Neural progenitor cell (in vitro differentiated cells): ENCODE measurements around the gene SSTR4. TPM values are rescaled to one million over a fixed set of nuclear protein-coding genes. Genes with fewer than 3 reads are reported as not detected.
A peak's percentile ranks its signal among the peaks of the same experiment; 100 is the strongest.
"Not testable (repeated sequence)": the region's sequence is repeated elsewhere in the genome, so short reads cannot be mapped to it uniquely, and the experiment has no call there.

ENCODE experiments used
- DNase-seq: peaks from one replicate; pipeline ENCODE4 v3.0.0-alpha.2; 2016; ENCODE audit warnings: low spot score
- H2AFZ ChIP-seq: fragments of 200-600 bp; sonication (generic); replicated peaks from 2 replicates; pipeline ENCODE4 v1.6.1; 2016; ENCODE audit warnings: antibody characterized with exemption
- H3F3A ChIP-seq: fragments of 200-600 bp; sonication (generic); 2 replicates; pipeline ENCODE4 v1.6.1; 2016; ENCODE audit warnings: antibody characterized with exemption, low read depth
- H3K27ac ChIP-seq: fragments of 200-600 bp; sonication (generic); 2 replicates; pipeline ENCODE4 v1.5.1; 2016; ENCODE audit warnings: mild to moderate bottlenecking
- H3K27me3 ChIP-seq: fragments of 200-600 bp; sonication (generic); 2 replicates; pipeline ENCODE4 v1.6.1; 2016; ENCODE audit warnings: mild to moderate bottlenecking, moderate library complexity
- H3K36me3 ChIP-seq: fragments of 200-600 bp; sonication (generic); 2 replicates; pipeline ENCODE4 v1.5.1; 2016
- H3K4me1 ChIP-seq: fragments of 200-600 bp; sonication (generic); 2 replicates; pipeline ENCODE4 v1.6.1; 2016; ENCODE audit warnings: mixed run types
- H3K4me2 ChIP-seq: fragments of 200-600 bp; sonication (generic); 2 replicates; pipeline ENCODE4 v1.6.1; 2016
- H3K4me3 ChIP-seq: fragments of 200-600 bp; sonication (generic); 2 replicates; pipeline ENCODE4 v1.5.1; 2016
- H3K79me2 ChIP-seq: fragments of 200-600 bp; sonication (generic); 2 replicates; pipeline ENCODE4 v1.6.1; 2016; ENCODE audit warnings: low read depth
- H3K9ac ChIP-seq: fragments of 200-600 bp; sonication (generic); 2 replicates; pipeline ENCODE4 v1.6.1; 2016
- H3K9me3 ChIP-seq: fragments of 200-600 bp; sonication (generic); 2 replicates; pipeline ENCODE4 v1.5.1; 2016; ENCODE audit warnings: low read depth
- H4K20me1 ChIP-seq: fragments of 200-600 bp; sonication (generic); 2 replicates; pipeline ENCODE4 v1.6.1; 2016; ENCODE audit warnings: low read depth
- H3K27ac Mint-ChIP-seq: 3 replicates; pipeline ENCODE4 v1.8.0; 2021; ENCODE audit warnings: mixed read lengths
- H3K27me3 Mint-ChIP-seq: 2 replicates; pipeline ENCODE4 v1.8.0; 2022; ENCODE audit warnings: low read depth, mild to moderate bottlenecking, inconsistent platforms, moderate library complexity, mixed read lengths; ENCODE audit not compliant: insufficient read depth
- H3K36me3 Mint-ChIP-seq: 3 replicates; pipeline ENCODE4 v1.8.0; 2021; ENCODE audit warnings: mixed read lengths
- H3K4me1 Mint-ChIP-seq: 3 replicates; pipeline ENCODE4 v1.8.0; 2021; ENCODE audit warnings: mixed read lengths
- H3K4me3 Mint-ChIP-seq: 3 replicates; pipeline ENCODE4 v1.8.0; 2021; ENCODE audit warnings: mild to moderate bottlenecking, moderate library complexity, mixed read lengths
- H3K9me3 Mint-ChIP-seq: 3 replicates; pipeline ENCODE4 v1.8.0; 2020; ENCODE audit warnings: mixed read lengths
- CTCF ChIP-seq: fragments of 200-600 bp; sonication (generic); IDR thresholded peaks from 2 replicates; pipeline ENCODE4 v1.5.1; 2017; ENCODE audit warnings: antibody characterized with exemption, mild to moderate bottlenecking
- EZH2 ChIP-seq: fragments of 200-600 bp; sonication (generic); IDR thresholded peaks from 2 replicates; pipeline ENCODE4 v1.6.1; 2017; ENCODE audit warnings: antibody characterized with exemption, mild to moderate bottlenecking, moderate library complexity
- EZH2phosphoT487 ChIP-seq: fragments of 200-600 bp; sonication (generic); IDR thresholded peaks from 2 replicates; pipeline ENCODE4 v1.6.1; 2017; ENCODE audit warnings: antibody characterized with exemption
- total RNA-seq: library from RNA; depleted of rRNA; stranded (reverse); fragments of >200 nt; gene quantifications from 2 replicates; pipeline ENCODE4 v1.2.3, GENCODE V29; 2015; ENCODE audit warnings: low replicate concordance

The SSTR4 gene
- not detected in 2 replicates for total RNA-seq

- Mint-ChIP-seq H3K4me3 (no peak within 1 kb of the TSS), H3K4me1 (no peaks in the 10 kb centered on the region), H3K9me3 (peaks cover 3% of the 10 kb centered on the region), H3K27me3 (peaks cover 40% of the 10 kb centered on the region), H3K36me3 (peaks cover 2% of the 10 kb centered on the region), H3K27ac (no peak within 1 kb of the TSS)
- Histone ChIP-seq H3K79me2 (no peaks in the 10 kb centered on the region), H3K9me3 (no peaks in the 10 kb centered on the region), H2AFZ (peak within 1 kb of the TSS; percentile 87), H3K4me3 (peak within 1 kb of the TSS; percentile 51), H3K9ac (no peak within 1 kb of the TSS), H4K20me1 (no peaks in the 10 kb centered on the region), H3F3A (no peaks in the 10 kb centered on the region), H3K36me3 (no peaks in the 10 kb centered on the region), H3K27me3 (peaks cover 84% of the 10 kb centered on the region), H3K27ac (no peak within 1 kb of the TSS), H3K4me1 (no peaks in the 10 kb centered on the region), H3K4me2 (peak within 1 kb of the TSS; percentile 93)
- peak; percentile 62 for DNase-seq
- no peak for TF ChIP-seq CTCF
- TF ChIP-seq EZH2, result peak; percentile 71
- TF ChIP-seq EZH2phosphoT487, result peak; percentile 69
Measured at GRCh38 chr20:23034721-23035671, at the start of gene SSTR4. Gene SSTR4, plus strand, starts transcription at chr20:23035312. Its CDS starts 172 bp downstream, at chr20:23035484.

GRCh38 chr20:22986601-22987000, 48.5 kb upstream of the SSTR4 start:
- Histone ChIP-seq H3K36me3 (no peaks in the 10 kb centered on the region), H3F3A (no peaks in the 10 kb centered on the region), H3K79me2 (no peaks in the 10 kb centered on the region), H3K4me2 (no peak overlapping the region), H4K20me1 (no peaks in the 10 kb centered on the region), H2AFZ (no peak overlapping the region), H3K4me3 (no peak overlapping the region), H3K9ac (no peak overlapping the region), H3K27me3 (no peaks in the 10 kb centered on the region), H3K27ac (no peak overlapping the region), H3K4me1 (no peaks in the 10 kb centered on the region), H3K9me3 (no peaks in the 10 kb centered on the region)
- Mint-ChIP-seq H3K36me3 (no peaks in the 10 kb centered on the region), H3K27ac (no peak overlapping the region), H3K27me3 (peaks cover 4% of the 10 kb centered on the region), H3K9me3 (peaks cover 3% of the 10 kb centered on the region), H3K4me3 (no peak overlapping the region), H3K4me1 (no peaks in the 10 kb centered on the region)
- DNase-seq, result no peak
- TF ChIP-seq CTCF (no peak), EZH2 (no peak), EZH2phosphoT487 (no peak)

- not testable (repeated sequence) for H3K36me3 Mint-ChIP-seq, H3K4me2 ChIP-seq, H3K9ac ChIP-seq, H3K27me3 ChIP-seq, H3K4me1 Mint-ChIP-seq, H3K36me3 ChIP-seq, H3K27ac ChIP-seq, H3K4me3 Mint-ChIP-seq, H3K27me3 Mint-ChIP-seq, H3F3A ChIP-seq, H3K79me2 ChIP-seq, H2AFZ ChIP-seq, H3K9me3 ChIP-seq, H3K4me1 ChIP-seq, H4K20me1 ChIP-seq, H3K27ac Mint-ChIP-seq, DNase-seq, H3K4me3 ChIP-seq
- peaks cover 10% of the 10 kb centered on the region for H3K9me3 Mint-ChIP-seq
Measured at GRCh38 chr20:22991424-22991823, 43.7 kb upstream of the SSTR4 start.

- peaks cover 5% of the 10 kb centered on the region for H3K27me3 Mint-ChIP-seq
- Histone ChIP-seq H3K27ac (no peak overlapping the region), H3K9me3 (no peaks in the 10 kb centered on the region), H3K4me3 (no peak overlapping the region), H3K4me1 (no peaks in the 10 kb centered on the region), H3K79me2 (no peaks in the 10 kb centered on the region), H2AFZ (no peak overlapping the region), H3K4me2 (no peak overlapping the region), H3F3A (no peaks in the 10 kb centered on the region), H3K9ac (no peak overlapping the region), H3K36me3 (no peaks in the 10 kb centered on the region), H3K27me3 (no peaks in the 10 kb centered on the region), H4K20me1 (no peaks in the 10 kb centered on the region)
- H3K4me1 Mint-ChIP-seq, result no peaks in the 10 kb centered on the region
- H3K4me3 Mint-ChIP-seq, result no peak overlapping the region
- TF ChIP-seq CTCF (no peak), EZH2phosphoT487 (no peak), EZH2 (no peak)
- no peaks in the 10 kb centered on the region for H3K36me3 Mint-ChIP-seq
- H3K9me3 Mint-ChIP-seq, result peaks cover 10% of the 10 kb centered on the region
- DNase-seq, result no peak
- no peak overlapping the region for H3K27ac Mint-ChIP-seq
Measured at GRCh38 chr20:22993823-22994222, 41.3 kb upstream of the SSTR4 start.
